HK-2 (cell line): ENCODE data around the gene PACSIN1.

Experiments
- DNase-seq: peaks from one replicate; pipeline ENCODE4 v3.0.0-alpha.2; 2018; ENCODE audit not compliant: unreplicated experiment

PACSIN1 gene

GRCh38 chr6:34465531-34466241 is at the start of gene PACSIN1:
TSS of gene PACSIN1 (plus strand) at chr6:34466076. CDS start at chr6:34526306, 60,230 bp downstream.
- DNase-seq, result no peak

- no peak for DNase-seq
Observed at GRCh38 chr6:34416877-34417371, 49.0 kb upstream of the PACSIN1 start.

GRCh38 chr6:34418367-34418766 is 47.5 kb upstream of the PACSIN1 start:
- DNase-seq, result no peak

- DNase-seq, result no peak
Observed at GRCh38 chr6:34423254-34423653, 42.6 kb upstream of the PACSIN1 start.

- DNase-seq, result no peak
Observed at GRCh38 chr6:34424200-34425131, 41.4 kb upstream of the PACSIN1 start.

- peak; percentile 16 for DNase-seq
Observed at GRCh38 chr6:34425132-34425497, 40.8 kb upstream of the PACSIN1 start.

- peak; percentile 95 for DNase-seq
Observed at GRCh38 chr6:34425498-34426410, 40.1 kb upstream of the PACSIN1 start, which contains the start of gene RPS10. TSS of gene RPS10 (minus strand) at chr6:34426069. CDS start at chr6:34425221, 848 bp downstream.

GRCh38 chr6:34435916-34436315 is 30.0 kb upstream of the PACSIN1 start:
- DNase-seq, result no peak

- DNase-seq, result no peak
Observed at GRCh38 chr6:34436803-34437643, 28.9 kb upstream of the PACSIN1 start.

- no peak for DNase-seq
Observed at GRCh38 chr6:34437644-34437970, 28.3 kb upstream of the PACSIN1 start.

- no peak for DNase-seq
Observed at GRCh38 chr6:34438705-34439104, 27.2 kb upstream of the PACSIN1 start.

GRCh38 chr6:34439442-34439841 is 26.4 kb upstream of the PACSIN1 start:
- DNase-seq, result no peak

- DNase-seq, result no peak
Observed at GRCh38 chr6:34441526-34441925, 24.4 kb upstream of the PACSIN1 start.

GRCh38 chr6:34445313-34445860 is 20.5 kb upstream of the PACSIN1 start:
- DNase-seq, result no peak

GRCh38 chr6:34447386-34447785 is 18.5 kb upstream of the PACSIN1 start:
- no peak for DNase-seq

GRCh38 chr6:34447910-34448309 is 18.0 kb upstream of the PACSIN1 start:
- no peak for DNase-seq

- no peak for DNase-seq
Observed at GRCh38 chr6:34451192-34451591, 14.7 kb upstream of the PACSIN1 start.

- DNase-seq, result no peak
Observed at GRCh38 chr6:34455831-34456230, 10.0 kb upstream of the PACSIN1 start.

GRCh38 chr6:34457382-34457741 is 8.5 kb upstream of the PACSIN1 start:
- DNase-seq, result no peak
